HEK293T (cell line): ENCODE results near the gene AMBP.

ENCODE experiments used
- FOXK2 ChIP-seq: fragments of 450-650 bp; IDR thresholded peaks from 2 replicates; pipeline ENCODE4 v1.6.1; 2016; ENCODE audit warnings: mild to moderate bottlenecking
- FOXM1 ChIP-seq: fragments of 450-650 bp; IDR thresholded peaks from 2 replicates; pipeline ENCODE4 v1.6.1; 2017; ENCODE audit warnings: mild to moderate bottlenecking, borderline replicate concordance
- NFRKB ChIP-seq: fragments of 450-650 bp; IDR thresholded peaks from 2 replicates; pipeline ENCODE4 v1.6.1; 2016; ENCODE audit warnings: mild to moderate bottlenecking, moderate library complexity
- PKNOX1 ChIP-seq: fragments of 450-650 bp; IDR thresholded peaks from 2 replicates; pipeline ENCODE4 v1.6.1; 2016
- SP1 ChIP-seq: fragments of 450-650 bp; IDR thresholded peaks from 2 replicates; pipeline ENCODE4 v1.6.1; 2017
- SUZ12 ChIP-seq: fragments of 450-650 bp; IDR thresholded peaks from 2 replicates; pipeline ENCODE4 v1.6.1; 2016; ENCODE audit warnings: mild to moderate bottlenecking

- TF ChIP-seq SP1 = no peak
- no peak for TF ChIP-seq FOXM1
- TF ChIP-seq SUZ12 = no peak
- no peak for TF ChIP-seq NFRKB
- no peak for TF ChIP-seq PKNOX1
- TF ChIP-seq FOXK2 = no peak
Observed at GRCh38 chr9:114034661-114035062, 43.4 kb downstream of the AMBP start.
